ENCODE results near the gene LYRM1.
A peak's percentile ranks its signal among the peaks of the same experiment; 100 is the strongest.
"Not testable (repeated sequence)": the region's sequence is repeated elsewhere in the genome, so short reads cannot be mapped to it uniquely, and the experiment has no call there.

LYRM1 gene

GRCh38 chr16:20900299-20901067 lies at the start of gene LYRM1, which contains the start of gene DCUN1D3:
Gene LYRM1, plus strand, starts transcription at chr16:20900771. Its CDS starts 14,785 bp downstream, at chr16:20915556.
Gene DCUN1D3, minus strand, starts transcription at chr16:20900358. Its CDS starts 37,820 bp downstream, at chr16:20862538.
- DNase-seq = peak; percentile 98

GRCh38 chr16:20850981-20851380 lies 49.6 kb upstream of the LYRM1 start:
- no peak for DNase-seq

GRCh38 chr16:20851601-20852000 lies 49.0 kb upstream of the LYRM1 start:
- no peak for DNase-seq

- DNase-seq = no peak
Measured at GRCh38 chr16:20853143-20853542, 47.4 kb upstream of the LYRM1 start.

- no peak for DNase-seq
Measured at GRCh38 chr16:20853981-20854620, 46.5 kb upstream of the LYRM1 start.

GRCh38 chr16:20854963-20855362 lies 45.6 kb upstream of the LYRM1 start:
- DNase-seq = no peak

- no peak for DNase-seq
Measured at GRCh38 chr16:20857281-20857680, 43.3 kb upstream of the LYRM1 start.

GRCh38 chr16:20859229-20859628 lies 41.3 kb upstream of the LYRM1 start:
- DNase-seq = no peak

- DNase-seq = no peak
Measured at GRCh38 chr16:20859699-20860098, 40.9 kb upstream of the LYRM1 start.

- no peak for DNase-seq
Measured at GRCh38 chr16:20860361-20860760, 40.2 kb upstream of the LYRM1 start.

GRCh38 chr16:20860995-20861394 lies 39.6 kb upstream of the LYRM1 start:
- DNase-seq = not testable (repeated sequence)

GRCh38 chr16:20862162-20862960 lies 38.2 kb upstream of the LYRM1 start:
- DNase-seq = no peak

- DNase-seq = not testable (repeated sequence)
Measured at GRCh38 chr16:20864376-20864775, 36.2 kb upstream of the LYRM1 start.

- DNase-seq = no peak
Measured at GRCh38 chr16:20865420-20866131, 35.0 kb upstream of the LYRM1 start.

GRCh38 chr16:20866145-20866772 lies 34.3 kb upstream of the LYRM1 start:
- no peak for DNase-seq

- no peak for DNase-seq
Measured at GRCh38 chr16:20866801-20867200, 33.8 kb upstream of the LYRM1 start.

GRCh38 chr16:20867585-20867984 lies 33.0 kb upstream of the LYRM1 start:
- DNase-seq = no peak

GRCh38 chr16:20868890-20869289 lies 31.7 kb upstream of the LYRM1 start:
- peak; percentile 33 for DNase-seq

- DNase-seq = no peak
Measured at GRCh38 chr16:20870122-20870820, 30.3 kb upstream of the LYRM1 start.

- no peak for DNase-seq
Measured at GRCh38 chr16:20871258-20871657, 29.3 kb upstream of the LYRM1 start.

GRCh38 chr16:20871941-20872815 lies 28.4 kb upstream of the LYRM1 start:
- no peak for DNase-seq
